SK-N-SH treated with all-trans-retinoic acid at 6 μM for 48 hours (cell line): ENCODE measurements around the gene PAPSS2.

Experiments
- ATAC-seq: fragments of 200-7000 bp; cut with Tn5 transposase; 3 replicates; pipeline ENCODE4 v1.9.1; 2020; ENCODE audit warnings: mild to moderate bottlenecking, moderate library complexity
- ARNTL ChIP-seq: fragments of 450-650 bp; formaldehyde crosslinking; IDR thresholded peaks from 2 replicates; pipeline ENCODE4 v1.5.0; 2020; ENCODE audit warnings: low read depth, mild to moderate bottlenecking, moderate library complexity, borderline replicate concordance
- BACH2 ChIP-seq: fragments of 250-450 bp; sonication (Bioruptor Pico); IDR thresholded peaks from 2 replicates; pipeline ENCODE4 v1.9.0; 2021; ENCODE audit warnings: mild to moderate bottlenecking, borderline replicate concordance
- CSDC2 ChIP-seq: fragments of 250-450 bp; sonication (Bioruptor Pico); IDR thresholded peaks from 2 replicates; pipeline ENCODE4 v1.5.0; 2020; ENCODE audit warnings: mild to moderate bottlenecking, moderate library complexity
- ESRRG ChIP-seq: fragments of 250-450 bp; sonication (Bioruptor Pico); IDR thresholded peaks from 2 replicates; pipeline ENCODE4 v1.6.1; 2021; ENCODE audit warnings: mild to moderate bottlenecking
- GLIS3 ChIP-seq: fragments of 250-450 bp; sonication (Bioruptor Pico); IDR thresholded peaks from 2 replicates; pipeline ENCODE4 v1.5.0; 2020; ENCODE audit warnings: mild to moderate bottlenecking, moderate library complexity
- ISL1 ChIP-seq: fragments of 250-450 bp; sonication (Bioruptor Pico); IDR thresholded peaks from 2 replicates; pipeline ENCODE4 v2.1.2; 2022; ENCODE audit warnings: mild to moderate bottlenecking, moderate library complexity
- POU6F1 ChIP-seq: fragments of 250-450 bp; sonication (Bioruptor Pico); IDR thresholded peaks from 2 replicates; pipeline ENCODE4 v1.8.0; 2021; ENCODE audit warnings: low read depth, mild to moderate bottlenecking, moderate library complexity, borderline replicate concordance
- PPARA ChIP-seq: fragments of 250-450 bp; sonication (Bioruptor Pico); IDR thresholded peaks from 2 replicates; pipeline ENCODE4 v1.5.0; 2020; ENCODE audit warnings: mild to moderate bottlenecking, borderline replicate concordance
- RARB ChIP-seq: fragments of 250-450 bp; sonication (Bioruptor Pico); IDR thresholded peaks from 2 replicates; pipeline ENCODE4 v1.8.0; 2021; ENCODE audit warnings: mild to moderate bottlenecking, moderate library complexity
- SNAI2 ChIP-seq: fragments of 250-450 bp; sonication (Bioruptor Pico); IDR thresholded peaks from 2 replicates; pipeline ENCODE4 v1.5.0; 2020; ENCODE audit warnings: mild to moderate bottlenecking, moderate library complexity
- TCF4 ChIP-seq: fragments of 250-450 bp; sonication (Bioruptor Pico); IDR thresholded peaks from 2 replicates; pipeline ENCODE4 v1.8.0; 2021; ENCODE audit warnings: mild to moderate bottlenecking, moderate library complexity, borderline replicate concordance
- TOX ChIP-seq: fragments of 250-450 bp; sonication (Bioruptor Pico); IDR thresholded peaks from 2 replicates; pipeline ENCODE4 v1.8.0; 2021; ENCODE audit warnings: mild to moderate bottlenecking, moderate library complexity, borderline replicate concordance
- ZC3H10 ChIP-seq: fragments of 250-450 bp; sonication (Bioruptor Pico); IDR thresholded peaks from 2 replicates; pipeline ENCODE4 v1.5.1; 2021; ENCODE audit warnings: mild to moderate bottlenecking, moderate library complexity
- ZFP3 ChIP-seq: fragments of 250-450 bp; sonication (Bioruptor Pico); IDR thresholded peaks from 2 replicates; pipeline ENCODE4 v1.5.0; 2020; ENCODE audit warnings: mild to moderate bottlenecking, moderate library complexity
- ZFP30 ChIP-seq: fragments of 450-650 bp; formaldehyde crosslinking; IDR thresholded peaks from 2 replicates; pipeline ENCODE4 v1.5.0; 2022; ENCODE audit warnings: mild to moderate bottlenecking, moderate library complexity
- ZNF565 ChIP-seq: fragments of 450-650 bp; formaldehyde crosslinking; conservative IDR thresholded peaks from 2 replicates; pipeline ENCODE4 v1.5.0; 2020; ENCODE audit warnings: low read depth, mild to moderate bottlenecking, moderate library complexity
- ZNF8 ChIP-seq: fragments of 450-650 bp; formaldehyde crosslinking; IDR thresholded peaks from 2 replicates; pipeline ENCODE4 v1.5.0; 2020; ENCODE audit warnings: mild to moderate bottlenecking, moderate library complexity
- TF ChIP-seq, protein P1 (sequence below): fragments of 250-450 bp; sonication (Bioruptor Pico); IDR thresholded peaks from 2 replicates; pipeline ENCODE4 v1.5.1; 2021; ENCODE audit warnings: mild to moderate bottlenecking, moderate library complexity
- TF ChIP-seq, protein P2 (sequence below): fragments of 250-450 bp; sonication (Bioruptor Pico); IDR thresholded peaks from 2 replicates; pipeline ENCODE4 v1.8.0; 2020; ENCODE audit warnings: mild to moderate bottlenecking, moderate library complexity, borderline replicate concordance
- TF ChIP-seq, protein P3 (sequence below): fragments of 250-450 bp; sonication (Bioruptor Pico); IDR thresholded peaks from 2 replicates; pipeline ENCODE4 v1.5.1; 2020; ENCODE audit warnings: low read depth, mild to moderate bottlenecking, moderate library complexity

PAPSS2 gene

DNA sequence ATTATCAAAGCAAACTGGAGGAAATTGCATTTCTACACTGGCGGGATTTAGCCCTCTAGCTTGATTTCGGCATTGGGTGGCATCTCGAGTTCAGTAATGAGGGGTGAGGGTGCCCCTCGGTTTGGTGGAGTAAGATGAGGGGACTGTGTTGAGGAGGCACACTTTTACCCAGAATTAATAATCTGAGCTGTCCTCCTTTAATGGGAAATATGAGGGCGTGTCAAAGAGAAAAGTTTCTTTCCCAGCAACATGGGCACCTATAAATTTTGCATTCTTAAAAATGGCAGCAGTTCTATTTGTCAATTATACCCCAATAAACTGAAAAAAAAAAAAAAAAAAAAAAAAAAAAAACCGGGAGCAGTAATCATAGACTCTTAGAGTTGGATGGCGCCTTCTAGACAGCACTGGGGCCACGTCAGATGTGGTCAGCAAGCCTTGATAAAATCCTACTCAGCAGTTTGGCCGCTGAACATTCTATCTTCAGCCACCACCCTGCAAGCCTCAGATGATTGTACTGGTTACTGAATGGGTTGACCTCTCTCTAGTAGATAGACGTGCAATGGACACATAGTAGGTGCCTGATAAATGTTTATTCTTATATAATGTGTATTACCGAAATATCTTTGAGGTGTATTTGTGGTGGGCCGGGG, 931 bp downstream of the PAPSS2 start:
- ATAC-seq: peak; percentile 73
- TF ChIP-seq, protein P1, sequence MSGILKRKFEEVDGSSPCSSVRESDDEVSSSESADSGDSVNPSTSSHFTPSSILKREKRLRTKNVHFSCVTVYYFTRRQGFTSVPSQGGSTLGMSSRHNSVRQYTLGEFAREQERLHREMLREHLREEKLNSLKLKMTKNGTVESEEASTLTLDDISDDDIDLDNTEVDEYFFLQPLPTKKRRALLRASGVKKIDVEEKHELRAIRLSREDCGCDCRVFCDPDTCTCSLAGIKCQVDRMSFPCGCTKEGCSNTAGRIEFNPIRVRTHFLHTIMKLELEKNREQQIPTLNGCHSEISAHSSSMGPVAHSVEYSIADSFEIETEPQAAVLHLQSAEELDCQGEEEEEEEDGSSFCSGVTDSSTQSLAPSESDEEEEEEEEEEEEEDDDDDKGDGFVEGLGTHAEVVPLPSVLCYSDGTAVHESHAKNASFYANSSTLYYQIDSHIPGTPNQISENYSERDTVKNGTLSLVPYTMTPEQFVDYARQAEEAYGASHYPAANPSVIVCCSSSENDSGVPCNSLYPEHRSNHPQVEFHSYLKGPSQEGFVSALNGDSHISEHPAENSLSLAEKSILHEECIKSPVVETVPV (CRISPR knock-in tag): no peak
- no peak for TF ChIP-seq ARNTL (CRISPR knock-in tag)
- TF ChIP-seq ZFP30 (CRISPR knock-in tag): no peak
- TF ChIP-seq CSDC2: no peak
- TF ChIP-seq TCF4 (CRISPR knock-in tag): no peak
- TF ChIP-seq ISL1 (CRISPR knock-in tag): no peak
- TF ChIP-seq, protein P2, sequence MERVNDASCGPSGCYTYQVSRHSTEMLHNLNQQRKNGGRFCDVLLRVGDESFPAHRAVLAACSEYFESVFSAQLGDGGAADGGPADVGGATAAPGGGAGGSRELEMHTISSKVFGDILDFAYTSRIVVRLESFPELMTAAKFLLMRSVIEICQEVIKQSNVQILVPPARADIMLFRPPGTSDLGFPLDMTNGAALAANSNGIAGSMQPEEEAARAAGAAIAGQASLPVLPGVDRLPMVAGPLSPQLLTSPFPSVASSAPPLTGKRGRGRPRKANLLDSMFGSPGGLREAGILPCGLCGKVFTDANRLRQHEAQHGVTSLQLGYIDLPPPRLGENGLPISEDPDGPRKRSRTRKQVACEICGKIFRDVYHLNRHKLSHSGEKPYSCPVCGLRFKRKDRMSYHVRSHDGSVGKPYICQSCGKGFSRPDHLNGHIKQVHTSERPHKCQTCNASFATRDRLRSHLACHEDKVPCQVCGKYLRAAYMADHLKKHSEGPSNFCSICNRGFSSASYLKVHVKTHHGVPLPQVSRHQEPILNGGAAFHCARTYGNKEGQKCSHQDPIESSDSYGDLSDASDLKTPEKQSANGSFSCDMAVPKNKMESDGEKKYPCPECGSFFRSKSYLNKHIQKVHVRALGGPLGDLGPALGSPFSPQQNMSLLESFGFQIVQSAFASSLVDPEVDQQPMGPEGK (CRISPR knock-in tag): no peak
- TF ChIP-seq, protein P3, sequence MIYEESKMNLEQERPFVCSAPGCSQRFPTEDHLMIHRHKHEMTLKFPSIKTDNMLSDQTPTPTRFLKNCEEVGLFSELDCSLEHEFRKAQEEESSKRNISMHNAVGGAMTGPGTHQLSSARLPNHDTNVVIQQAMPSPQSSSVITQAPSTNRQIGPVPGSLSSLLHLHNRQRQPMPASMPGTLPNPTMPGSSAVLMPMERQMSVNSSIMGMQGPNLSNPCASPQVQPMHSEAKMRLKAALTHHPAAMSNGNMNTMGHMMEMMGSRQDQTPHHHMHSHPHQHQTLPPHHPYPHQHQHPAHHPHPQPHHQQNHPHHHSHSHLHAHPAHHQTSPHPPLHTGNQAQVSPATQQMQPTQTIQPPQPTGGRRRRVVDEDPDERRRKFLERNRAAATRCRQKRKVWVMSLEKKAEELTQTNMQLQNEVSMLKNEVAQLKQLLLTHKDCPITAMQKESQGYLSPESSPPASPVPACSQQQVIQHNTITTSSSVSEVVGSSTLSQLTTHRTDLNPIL (CRISPR knock-in tag): no peak
- no peak for TF ChIP-seq POU6F1 (CRISPR knock-in tag)
- no peak for TF ChIP-seq TOX (CRISPR knock-in tag)
- TF ChIP-seq ZNF565 (CRISPR knock-in tag): no peak
- no peak for TF ChIP-seq ZNF8 (CRISPR knock-in tag)

GRCh38 chr10:87661861-87662785, 2.4 kb downstream of the PAPSS2 start:
- TF ChIP-seq ISL1 (CRISPR knock-in tag) (no peak), ZNF565 (CRISPR knock-in tag) (no peak), SNAI2 (CRISPR knock-in tag) (no peak), TOX (CRISPR knock-in tag) (no peak), BACH2 (CRISPR knock-in tag) (no peak), PPARA (CRISPR knock-in tag) (no peak), GLIS3 (CRISPR knock-in tag) (no peak), CSDC2 (no peak), TCF4 (CRISPR knock-in tag) (no peak), ZFP3 (CRISPR knock-in tag) (no peak), ZC3H10 (CRISPR knock-in tag) (no peak), RARB (CRISPR knock-in tag) (no peak), ESRRG (no peak)
- TF ChIP-seq, protein P2 (CRISPR knock-in tag): no peak
- TF ChIP-seq, protein P3 (CRISPR knock-in tag): no peak
- ATAC-seq: no peak
